ENCODE measurements around the gene ZNF334. TPM values are rescaled to one million over a fixed set of nuclear protein-coding genes. Genes with fewer than 3 reads are reported as not detected.

The ZNF334 gene
- total and polyA plus RNA-seq, 12 donors = 0.64 to 3.0 (median 1.6) TPM

DNA sequence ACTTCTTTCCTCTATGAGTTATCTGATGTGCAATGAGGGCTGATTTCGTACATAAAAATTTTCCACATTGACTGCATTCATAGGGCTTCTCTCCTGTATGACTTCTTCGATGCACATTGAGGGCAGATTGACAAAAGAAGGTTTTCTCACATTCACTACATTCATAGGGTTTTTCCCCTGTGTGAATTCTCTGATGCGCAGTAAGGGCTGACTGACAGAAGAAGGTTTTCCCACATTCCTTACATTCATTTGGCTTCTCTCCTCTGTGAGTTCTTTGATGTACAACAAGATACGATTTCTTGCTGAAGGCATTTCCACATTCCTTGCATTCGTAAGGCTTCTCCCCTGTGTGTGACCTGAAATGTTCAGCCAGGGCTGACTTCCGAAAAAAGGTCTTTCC lies 11.4 kb downstream of the ZNF334 start:
- DNase-seq (no peak), ATAC-seq (no peak)
- Histone ChIP-seq H3K27me3 (no peaks in the 10 kb centered on the region), H3K27ac (no peak overlapping the region), H3K4me1 (no peaks in the 10 kb centered on the region), H3K9me3 (peaks cover 0 to 64% (median 30%) of the 10 kb centered on the region in 11 donors), H3K4me3 (no peak overlapping the region), H3K36me3 (peaks cover 0 to 8% (median 0%) of the 10 kb centered on the region in 9 donors)
- 95% methylated on average over 6 of the region's 6 CpGs for WGBS, 2 donors
- TF ChIP-seq CTCF (IDR thresholded peaks at IDR 0.05) = no peak
- intact Hi-C loops (cut with DNase I) = no loop called here

DNA sequence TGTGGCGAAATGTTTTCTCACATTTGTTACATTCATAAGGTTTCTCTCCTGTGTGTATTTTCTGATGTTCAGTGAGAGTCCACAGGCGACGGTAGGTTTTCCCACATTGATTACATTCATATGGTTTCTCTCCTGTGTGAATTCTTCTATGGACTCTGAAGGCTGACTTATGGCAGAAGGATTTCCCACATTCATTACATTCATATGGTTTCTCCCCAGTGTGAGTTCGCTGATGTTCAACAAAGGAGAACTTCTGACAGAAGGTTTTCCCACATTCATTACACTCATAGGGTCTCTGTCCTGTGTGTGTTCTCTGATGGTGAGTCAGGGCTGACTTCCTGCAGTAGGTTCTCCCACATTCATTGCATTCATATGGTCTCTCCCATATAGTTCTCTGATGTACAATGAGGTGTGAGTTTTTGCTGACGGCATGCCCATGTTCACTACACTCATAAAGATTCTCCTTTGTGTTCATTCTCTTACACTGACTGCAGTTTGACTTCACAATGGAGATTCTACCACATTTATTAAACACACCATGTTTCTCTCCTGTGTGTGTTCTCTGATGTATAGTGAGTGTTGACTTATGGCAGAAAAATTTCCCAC lies 11.9 kb downstream of the ZNF334 start:
- Histone ChIP-seq H3K4me1 (no peaks in the 10 kb centered on the region), H3K9me3 (peaks cover 0 to 64% (median 30%) of the 10 kb centered on the region in 11 donors), H3K36me3 (peaks cover 0 to 8% (median 0%) of the 10 kb centered on the region in 9 donors), H3K27me3 (no peaks in the 10 kb centered on the region), H3K4me3 (no peak overlapping the region), H3K27ac (no peak overlapping the region)
- TF ChIP-seq CTCF (IDR thresholded peaks at IDR 0.05) = no peak
- ATAC-seq (no peak), DNase-seq (no peak)
- intact Hi-C loops (cut with DNase I) = no loop called here
- WGBS, 2 donors = 95 to 98% methylated on average over 5 of the region's 5 CpGs

DNA sequence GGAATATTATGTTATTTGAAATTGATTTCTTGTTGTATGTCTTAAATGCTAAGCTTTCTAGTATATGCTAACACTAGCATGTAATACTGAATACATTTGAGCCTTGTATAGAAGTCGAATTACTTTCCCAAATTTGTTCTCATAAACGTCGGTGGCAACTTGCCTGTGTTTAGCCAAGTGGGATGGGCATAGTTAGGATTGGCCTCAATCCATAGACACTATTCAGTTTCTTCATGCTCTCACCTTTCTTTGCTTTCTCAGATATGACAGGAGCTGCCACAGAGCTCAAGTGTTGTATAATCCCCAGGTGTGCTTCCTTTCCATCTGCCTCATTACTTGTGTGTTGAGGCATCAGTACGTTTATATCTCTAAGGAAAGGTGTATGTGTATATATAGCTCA lies 19.3 kb downstream of the ZNF334 start:
- TF ChIP-seq CTCF (IDR thresholded peaks at IDR 0.05) = no peak
- H3K4me3 ChIP-seq = no peak overlapping the region
- WGBS, 2 donors = 79 to 81% methylated on average over 4 of the region's 4 CpGs
- intact Hi-C loops (cut with DNase I) = no loop called here
- no peaks in the 10 kb centered on the region for H3K36me3 ChIP-seq
- peaks cover 0 to 18% (median 0%) of the 10 kb centered on the region in 11 donors for H3K9me3 ChIP-seq
- DNase-seq (no peak), ATAC-seq (no peak)
- no peak overlapping the region for H3K27ac ChIP-seq
- peaks cover 0 to 11% (median 0%) of the 10 kb centered on the region in 7 donors for H3K27me3 ChIP-seq
- no peaks in the 10 kb centered on the region for H3K4me1 ChIP-seq

GRCh38 chr20:46491354-46491753 lies 22.0 kb downstream of the ZNF334 start:
- peaks cover 0 to 34% (median 7%) of the 10 kb centered on the region in 7 donors for H3K27me3 ChIP-seq
- no peaks in the 10 kb centered on the region for H3K4me1 ChIP-seq
- no peak overlapping the region for H3K4me3 ChIP-seq
- H3K9me3 ChIP-seq = peaks cover 0 to under 1% (median 0%) of the 10 kb centered on the region in 11 donors
- no peaks in the 10 kb centered on the region for H3K36me3 ChIP-seq
- WGBS, 2 donors = 92 to 95% methylated on average over 8 of the region's 8 CpGs
- H3K27ac ChIP-seq = no peak overlapping the region
- intact Hi-C loops (cut with DNase I) = no loop called here
- DNase-seq = no peak
- ATAC-seq = no peak
- no peak for TF ChIP-seq CTCF (IDR thresholded peaks at IDR 0.05)
